ENCODE data around the gene BACE1-AS.
A peak's percentile ranks its signal among the peaks of the same experiment; 100 is the strongest.

BACE1-AS gene

DNA sequence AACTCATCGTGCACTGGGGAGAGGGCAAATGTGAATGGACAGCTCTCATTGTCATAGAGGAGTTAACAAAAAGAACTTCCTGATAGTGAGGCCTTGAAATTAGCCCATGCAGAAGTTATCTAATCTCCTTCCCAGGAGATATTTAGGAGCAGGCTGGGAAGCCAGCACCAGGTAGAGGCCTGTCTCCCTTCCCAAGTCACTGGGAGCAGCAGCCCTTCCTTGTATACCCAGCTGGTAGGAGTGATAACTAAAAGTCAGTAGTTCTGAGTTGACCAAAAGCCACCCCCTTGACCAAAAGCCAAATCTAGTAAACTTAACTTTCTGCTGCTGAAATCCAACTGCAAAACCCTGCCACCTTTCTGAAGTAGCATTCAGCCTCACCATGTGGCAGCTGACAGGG is 1.4 kb upstream of the BACE1-AS start:
- no peak for DNase-seq

DNA sequence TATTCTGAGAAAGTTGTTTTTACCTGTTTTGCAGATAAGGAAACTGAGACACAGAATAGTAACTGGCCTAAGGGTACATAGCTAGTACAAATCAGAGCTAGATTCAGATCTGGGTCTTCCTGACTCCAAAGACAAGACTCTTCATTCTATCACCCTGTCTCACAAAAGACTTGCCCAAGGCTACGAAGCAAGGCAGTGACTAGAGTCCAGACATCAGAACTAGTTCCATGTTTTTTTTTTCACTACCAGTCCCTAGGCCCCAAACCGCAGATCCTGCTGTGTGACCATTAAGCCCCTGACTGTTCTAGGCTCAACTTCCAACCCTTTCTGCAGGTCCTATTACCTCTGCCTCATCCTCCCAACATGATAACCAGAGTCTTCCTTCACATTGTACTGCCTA is 1.5 kb downstream of the BACE1-AS start:
- DNase-seq = no peak

DNA sequence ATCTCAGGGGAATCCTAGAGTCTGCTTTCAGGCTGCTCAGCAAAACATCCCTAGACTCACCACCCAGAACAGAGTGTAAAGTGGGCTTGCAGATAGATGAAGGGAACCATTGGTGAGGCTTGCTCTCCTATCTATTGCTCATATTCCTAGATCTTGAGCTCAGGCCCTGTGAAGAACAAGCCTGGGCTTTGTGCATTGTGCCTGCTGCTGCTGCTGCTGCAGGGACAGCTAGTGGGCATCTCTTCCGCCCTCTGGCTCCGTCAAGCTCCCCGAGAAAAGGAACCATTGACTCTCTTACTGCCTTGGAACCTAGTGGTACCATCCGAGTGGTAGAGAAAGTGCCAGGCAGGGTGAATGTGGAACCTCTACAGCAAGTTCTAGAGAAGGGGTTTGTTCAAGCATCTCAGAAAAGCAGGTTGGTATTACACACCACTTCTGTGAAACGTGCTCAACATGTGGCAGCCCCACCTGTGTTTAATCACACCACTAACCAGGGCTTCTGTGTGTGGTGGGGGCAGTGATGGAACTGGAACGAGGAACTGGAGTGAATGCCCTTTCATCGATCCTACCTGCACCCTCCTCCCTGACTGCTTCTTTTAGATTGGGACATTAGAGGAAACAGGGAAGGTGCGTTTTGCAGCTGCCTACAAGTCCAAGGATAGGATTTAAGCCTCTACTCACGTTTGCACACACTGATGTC is 4.4 kb downstream of the BACE1-AS start:
- DNase-seq = peak in 35 of 51 donors; percentile 18 to 87 (median 63)

DNA sequence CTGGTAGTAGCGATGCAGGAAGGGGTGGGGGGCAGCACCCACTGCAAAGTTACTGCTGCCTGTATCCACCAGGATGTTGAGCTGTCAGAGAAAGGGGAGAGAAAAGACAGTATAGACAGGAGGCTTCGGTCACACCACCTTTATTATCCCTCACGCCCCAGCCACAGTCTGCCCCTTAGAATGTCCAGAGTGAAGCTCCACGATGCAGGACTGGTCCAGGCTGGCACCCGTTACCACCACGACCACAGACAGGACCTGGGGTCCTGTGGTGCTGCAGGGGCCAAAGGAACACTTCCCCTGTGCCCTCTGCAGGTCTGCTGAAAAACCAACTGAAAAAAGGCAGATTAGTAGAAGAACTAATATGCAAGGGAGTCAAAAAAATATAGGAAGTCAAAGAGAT is 5.7 kb downstream of the BACE1-AS start:
- no peak for DNase-seq

DNA sequence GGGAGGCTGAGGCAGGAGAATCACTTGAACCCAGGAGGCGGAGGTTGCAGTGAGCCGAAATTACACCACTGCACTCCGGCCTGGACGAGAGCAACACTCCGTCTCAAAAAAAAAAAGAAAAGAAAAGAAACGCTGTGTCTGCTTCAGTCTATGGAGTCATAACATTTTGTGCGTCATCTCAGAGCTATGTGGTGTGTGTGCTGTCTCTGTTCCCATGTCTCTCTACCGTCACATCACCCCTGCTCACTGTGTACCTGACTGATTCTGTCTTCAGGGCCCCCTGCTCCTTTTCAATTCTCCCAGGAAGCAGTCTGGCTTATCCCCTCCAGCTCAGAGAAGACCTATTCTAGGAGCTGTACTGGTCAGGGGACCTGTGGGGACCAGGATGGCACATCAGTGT is 7.0 kb downstream of the BACE1-AS start:
- no peak for DNase-seq

DNA sequence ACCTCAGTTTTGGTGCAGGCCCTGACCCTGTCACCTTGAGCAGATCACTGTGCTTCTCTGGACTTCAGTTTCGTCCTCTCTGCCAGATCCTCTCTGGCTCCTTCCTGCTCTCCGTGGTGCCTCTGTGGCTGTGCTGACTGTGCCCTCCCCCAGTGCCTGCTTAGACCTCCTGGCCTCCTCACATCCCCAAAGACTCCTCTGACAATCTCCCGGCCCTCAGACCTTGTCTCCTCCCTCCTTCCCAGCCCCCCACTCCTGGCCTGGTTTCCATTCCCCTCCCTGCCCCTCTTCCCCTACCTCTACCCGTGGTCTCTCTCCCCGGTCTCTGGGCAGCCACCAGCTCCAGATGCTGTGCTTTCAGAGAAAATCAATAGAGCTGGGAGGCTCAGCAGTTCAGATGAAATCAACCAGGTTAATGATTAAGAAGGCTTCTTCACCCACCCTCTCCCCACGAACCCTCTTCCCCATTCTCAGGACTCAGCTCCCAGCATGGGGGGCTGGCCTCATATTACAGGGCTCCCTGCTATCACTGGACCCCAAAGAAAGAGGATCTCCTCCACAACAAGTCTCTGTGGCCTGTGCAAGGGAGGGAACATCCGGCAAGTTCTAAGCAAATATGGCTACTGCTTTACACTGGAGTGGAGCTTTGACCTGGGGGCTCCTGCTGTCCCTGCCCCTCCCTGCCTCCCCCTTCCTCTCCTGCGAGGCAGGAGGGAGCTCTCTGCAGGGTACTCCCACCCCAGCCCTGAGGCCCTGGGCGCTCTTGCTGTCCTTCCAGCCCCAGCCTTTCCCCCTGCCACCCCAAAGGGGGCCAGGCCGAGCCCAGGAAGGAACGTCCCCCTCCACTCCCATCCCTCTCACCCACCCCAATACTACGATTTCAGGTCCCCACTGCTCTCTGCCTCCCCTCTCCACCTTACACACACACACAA is 8.5 kb downstream of the BACE1-AS start:
- no peak for DNase-seq

DNA sequence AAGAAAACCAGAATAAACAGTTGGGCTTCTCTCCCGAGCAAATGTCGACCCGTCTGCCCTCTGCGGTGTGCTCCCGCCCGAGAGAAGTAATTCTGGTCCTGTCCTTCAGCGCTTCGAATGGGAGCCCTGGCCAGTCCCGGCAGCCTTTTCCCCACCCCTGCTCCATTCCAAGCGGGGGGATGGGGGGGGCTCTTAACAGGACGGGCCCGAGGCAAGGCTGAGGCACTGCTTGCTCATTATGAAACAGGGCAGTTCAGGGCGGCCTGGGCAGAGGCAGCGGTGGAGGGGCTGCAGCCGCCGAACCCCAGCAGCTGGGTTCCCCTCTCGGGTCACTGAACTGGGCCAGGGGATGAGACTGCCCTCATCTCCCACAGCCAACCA is 9.1 kb downstream of the BACE1-AS start:
- DNase-seq = peak in 27 of 51 donors; percentile 10 to 72 (median 28)

DNA sequence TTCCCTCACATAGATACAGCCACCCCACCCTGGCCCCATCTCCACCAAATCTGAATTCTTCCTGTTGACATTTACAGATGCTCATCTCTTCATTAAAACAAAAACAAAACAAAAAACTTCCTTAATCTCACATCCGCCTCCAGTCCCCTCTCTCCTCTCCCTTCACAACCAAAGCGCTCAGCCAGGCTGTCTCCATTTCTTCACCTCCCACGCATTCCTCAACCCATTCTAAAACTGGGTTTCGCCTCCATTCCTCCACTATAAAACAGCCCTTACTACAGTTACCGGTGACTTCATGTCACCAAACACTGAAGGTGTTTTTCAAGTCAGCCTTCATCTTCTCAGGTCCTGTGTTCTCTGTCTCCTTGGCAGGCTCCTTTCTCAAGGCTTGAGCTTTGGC is 9.6 kb downstream of the BACE1-AS start:
- DNase-seq = no peak

DNA sequence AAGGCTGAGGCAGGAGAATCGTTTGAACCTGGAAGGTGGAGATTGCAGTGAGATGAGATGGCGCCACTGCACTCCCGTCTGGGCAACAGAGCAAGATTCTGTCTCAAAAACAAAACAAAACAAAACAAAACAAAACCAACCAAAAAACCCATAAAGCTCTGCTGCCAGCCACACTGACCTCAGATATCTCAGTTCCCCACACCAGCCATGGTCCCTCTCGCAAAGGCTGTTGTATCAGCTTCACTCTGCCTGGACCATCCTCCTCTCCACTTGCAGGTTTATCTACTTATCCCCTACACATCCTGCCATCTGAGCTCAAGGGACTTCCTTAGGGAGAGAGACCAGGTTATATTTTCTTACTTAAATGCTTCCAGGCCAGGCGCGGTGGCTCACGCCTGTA is 11.1 kb downstream of the BACE1-AS start:
- DNase-seq = no peak

DNA sequence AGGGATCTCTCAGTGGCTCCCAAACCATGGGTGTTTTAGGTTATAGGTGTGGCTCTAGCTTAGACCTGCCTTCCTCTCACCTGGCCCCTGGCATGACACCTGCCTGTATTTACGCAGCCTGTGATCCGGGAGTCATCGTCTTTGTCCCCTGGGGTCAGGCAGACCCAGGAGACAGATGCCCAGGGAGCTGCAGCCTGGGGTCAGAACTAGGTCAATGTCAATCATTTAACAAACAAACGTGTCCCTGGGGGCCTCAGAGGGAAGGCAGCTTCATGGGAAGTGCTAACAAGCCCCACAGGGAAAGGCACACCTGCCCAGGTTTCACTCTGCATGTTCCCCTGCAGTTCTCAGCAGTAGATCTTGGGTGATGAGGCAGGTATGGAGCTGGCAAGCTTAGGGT is 12.0 kb downstream of the BACE1-AS start:
- no peak for DNase-seq

DNA sequence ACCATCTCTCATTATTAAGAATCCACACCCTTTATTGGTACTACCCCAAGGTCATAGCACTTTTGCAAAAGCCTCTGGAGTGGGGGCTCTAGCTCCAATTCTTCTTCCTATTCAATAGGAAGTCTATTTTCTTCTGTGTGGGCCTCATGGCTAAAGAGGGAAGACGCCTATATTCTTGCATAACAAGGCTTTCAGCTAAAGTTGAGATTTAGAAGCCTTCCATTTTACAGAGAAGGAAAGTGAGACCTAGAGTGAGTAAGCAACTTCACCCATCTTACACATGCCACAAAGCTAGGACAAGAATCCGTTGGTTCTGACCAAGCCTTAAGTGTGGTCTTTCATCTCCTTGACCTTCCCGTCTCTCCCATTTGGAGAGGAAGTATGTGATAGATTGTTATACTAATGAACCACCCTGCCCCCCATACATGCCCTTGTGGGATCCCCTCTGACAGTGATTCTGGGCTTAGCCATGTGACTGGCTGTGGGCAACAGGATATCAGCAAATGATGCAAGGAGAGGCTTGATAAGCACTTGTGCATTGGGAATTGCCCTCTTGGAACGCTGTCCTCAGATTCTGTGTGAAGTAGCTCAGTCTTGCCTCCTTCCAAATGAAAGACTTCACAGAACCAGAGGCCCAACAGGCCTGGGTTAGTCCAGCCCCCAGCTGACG is 12.6 kb downstream of the BACE1-AS start:
- DNase-seq = no peak

DNA sequence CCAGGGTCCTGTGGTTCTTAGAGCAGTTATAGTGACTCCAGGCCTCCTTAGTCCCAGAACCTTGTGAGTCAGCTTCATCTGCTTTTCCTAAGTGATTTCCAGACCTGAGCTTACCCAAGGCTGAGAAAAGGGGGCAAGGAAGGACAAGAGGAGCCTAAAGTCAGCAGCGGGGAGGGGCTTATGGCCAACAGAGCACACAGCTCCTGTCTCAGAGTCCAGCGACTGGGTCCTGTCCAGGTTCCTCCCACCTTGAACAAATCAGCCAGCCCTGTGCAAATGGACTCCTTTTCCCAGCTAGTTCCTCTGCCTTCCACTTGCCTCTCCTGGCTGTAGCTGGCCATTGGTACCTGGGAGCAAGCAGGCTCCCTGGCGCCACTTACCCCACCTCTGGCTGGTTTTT is 14.0 kb downstream of the BACE1-AS start:
- no peak for DNase-seq

DNA sequence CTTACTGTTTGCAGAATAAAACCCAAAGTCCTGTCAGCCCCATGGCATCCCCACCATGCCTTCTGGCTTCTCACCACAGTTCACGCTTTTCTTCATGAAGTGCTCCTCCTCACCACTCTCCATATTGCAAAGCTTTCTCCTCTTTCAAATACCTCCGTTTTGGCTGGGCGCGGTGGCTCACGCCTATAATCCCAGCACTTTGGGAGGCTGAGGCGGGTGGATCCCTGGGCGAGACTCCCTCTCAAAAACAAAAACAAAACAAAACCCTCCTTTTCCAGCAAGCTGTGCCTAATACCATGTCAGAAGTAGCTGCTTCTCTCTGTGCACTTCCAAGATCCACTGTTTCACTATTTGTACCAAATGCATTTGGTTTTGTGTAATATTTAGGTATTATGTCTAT is 18.2 kb downstream of the BACE1-AS start:
- no peak for DNase-seq

DNA sequence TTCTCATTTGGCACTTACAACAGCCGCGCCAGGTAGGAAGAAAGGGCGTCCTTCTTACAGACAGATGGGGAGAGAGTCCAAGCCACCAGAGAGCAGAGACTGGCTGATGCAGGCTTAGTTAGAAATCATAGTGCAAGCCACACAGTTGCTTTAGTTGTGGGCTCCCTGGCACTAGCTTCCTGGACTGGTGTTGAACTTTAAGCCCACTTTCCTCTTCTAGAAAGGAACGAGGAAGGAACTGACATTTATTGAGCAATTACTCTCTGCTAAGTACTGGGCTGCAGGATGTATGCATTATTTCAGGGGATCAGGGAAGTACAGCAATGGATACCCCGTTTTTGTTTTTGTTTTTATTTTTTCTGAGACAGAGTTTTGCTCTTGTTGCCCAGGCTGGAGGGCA is 21.9 kb downstream of the BACE1-AS start:
- DNase-seq = no peak

DNA sequence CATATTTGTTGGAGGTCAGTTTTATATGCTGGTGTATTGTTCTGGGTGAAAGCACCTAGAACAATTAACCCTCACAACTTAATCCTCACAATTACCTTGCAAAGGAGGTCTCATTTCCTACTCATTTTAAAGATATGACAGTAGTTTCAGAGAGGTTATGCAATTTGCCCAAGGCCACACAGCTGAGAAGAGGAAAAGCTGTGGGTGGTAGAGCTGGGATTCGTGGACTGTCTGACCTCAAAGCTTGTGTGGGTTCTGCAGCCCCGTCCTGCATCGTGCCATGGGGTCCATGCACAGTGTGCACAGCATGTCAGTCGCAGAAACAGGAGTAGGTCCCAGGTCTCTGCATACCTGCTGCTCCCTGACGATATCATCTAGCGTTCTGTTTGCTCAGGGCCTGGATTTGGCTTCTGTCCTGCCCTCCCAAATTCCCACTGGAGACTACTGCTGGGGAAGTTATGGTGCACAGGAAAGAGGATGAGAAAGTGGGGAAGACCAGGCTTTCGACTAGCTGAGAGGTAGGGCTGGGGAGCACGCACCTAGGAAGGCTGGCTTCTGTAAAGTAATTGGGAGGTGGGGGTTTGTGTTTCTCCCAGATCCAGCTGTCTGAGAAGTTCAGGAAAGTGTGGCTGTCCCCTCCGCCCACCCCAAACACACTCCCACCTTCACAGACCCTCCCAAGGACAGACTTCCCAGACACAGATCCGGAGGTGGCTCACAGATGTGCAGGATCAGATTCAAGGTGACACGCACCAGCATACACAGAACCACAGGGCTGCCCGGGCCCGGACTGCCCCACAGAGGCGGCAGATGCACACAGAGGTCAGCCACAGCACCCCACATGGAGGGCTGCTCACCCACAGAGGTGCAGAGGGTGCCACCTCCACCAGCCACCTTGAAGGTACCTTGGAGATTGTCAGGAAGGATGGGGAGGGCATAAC is 23.0 kb downstream of the BACE1-AS start:
- DNase-seq = no peak

DNA sequence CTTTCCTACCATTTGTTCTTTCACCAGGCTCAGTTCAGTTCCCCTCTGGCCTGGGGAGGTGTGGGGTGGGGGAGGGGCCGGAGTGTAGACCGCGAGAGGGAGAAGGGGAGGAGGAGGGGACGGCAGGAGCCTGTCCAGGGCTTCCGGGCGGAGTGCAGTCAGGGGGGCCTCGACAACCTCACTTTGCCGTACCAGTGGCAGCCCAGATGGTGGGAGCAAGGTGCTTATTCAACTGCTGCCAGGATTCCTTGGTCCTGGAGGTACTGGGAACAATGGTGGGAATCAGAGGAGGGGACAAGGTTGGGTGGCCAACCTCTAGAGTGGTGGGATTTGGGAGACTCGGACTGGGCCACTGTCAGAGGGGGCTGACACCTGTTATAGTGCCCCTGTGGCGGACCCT is 23.7 kb downstream of the BACE1-AS start:
- DNase-seq = no peak

DNA sequence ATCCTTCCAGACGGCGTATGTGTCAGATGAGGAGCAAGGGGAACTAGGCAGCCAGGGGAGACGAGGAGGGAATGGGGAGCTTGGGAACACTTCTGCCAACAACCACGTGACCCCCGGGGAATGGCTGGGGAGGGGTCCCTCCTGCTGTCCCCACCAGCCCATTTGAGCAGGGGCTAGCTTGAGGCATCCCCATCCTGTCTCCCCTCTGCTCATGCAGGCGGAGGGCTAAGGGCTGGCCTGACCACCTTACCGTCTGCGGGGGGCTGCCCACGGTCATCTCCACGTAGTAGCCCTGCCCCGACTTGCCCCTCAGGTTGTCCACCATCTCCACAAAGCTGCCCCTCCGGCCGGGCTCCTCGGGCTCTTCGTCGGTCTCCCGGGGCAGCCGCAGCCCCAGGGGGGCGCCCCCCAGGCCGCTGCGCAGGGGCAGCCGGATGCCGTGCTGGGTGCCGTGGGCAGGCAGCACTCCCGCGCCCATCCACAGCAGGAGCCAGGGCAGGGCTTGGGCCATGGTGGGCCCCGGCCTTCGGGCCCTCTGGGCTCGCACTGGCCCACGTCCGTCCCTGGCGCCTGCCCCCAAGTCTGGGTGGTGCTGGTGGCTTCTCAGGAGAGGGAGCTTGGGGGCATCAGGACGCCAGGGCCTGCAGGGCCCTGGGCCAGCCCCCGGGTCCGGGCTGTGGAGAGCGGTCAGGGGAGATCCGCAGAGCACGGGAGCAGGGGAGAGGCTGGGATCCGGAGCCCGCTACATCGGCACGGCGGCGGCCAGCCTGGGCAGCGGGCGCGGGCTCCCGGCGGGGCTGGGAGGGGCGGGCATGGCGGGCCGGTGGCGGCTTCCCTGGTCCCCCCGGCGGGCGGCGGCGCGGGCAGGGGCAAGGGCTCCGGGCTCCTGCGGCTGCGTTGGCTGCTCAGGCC is 24.4 kb downstream of the BACE1-AS start:
- DNase-seq = peak in 2 of 51 donors; percentile 6 to 48

DNA sequence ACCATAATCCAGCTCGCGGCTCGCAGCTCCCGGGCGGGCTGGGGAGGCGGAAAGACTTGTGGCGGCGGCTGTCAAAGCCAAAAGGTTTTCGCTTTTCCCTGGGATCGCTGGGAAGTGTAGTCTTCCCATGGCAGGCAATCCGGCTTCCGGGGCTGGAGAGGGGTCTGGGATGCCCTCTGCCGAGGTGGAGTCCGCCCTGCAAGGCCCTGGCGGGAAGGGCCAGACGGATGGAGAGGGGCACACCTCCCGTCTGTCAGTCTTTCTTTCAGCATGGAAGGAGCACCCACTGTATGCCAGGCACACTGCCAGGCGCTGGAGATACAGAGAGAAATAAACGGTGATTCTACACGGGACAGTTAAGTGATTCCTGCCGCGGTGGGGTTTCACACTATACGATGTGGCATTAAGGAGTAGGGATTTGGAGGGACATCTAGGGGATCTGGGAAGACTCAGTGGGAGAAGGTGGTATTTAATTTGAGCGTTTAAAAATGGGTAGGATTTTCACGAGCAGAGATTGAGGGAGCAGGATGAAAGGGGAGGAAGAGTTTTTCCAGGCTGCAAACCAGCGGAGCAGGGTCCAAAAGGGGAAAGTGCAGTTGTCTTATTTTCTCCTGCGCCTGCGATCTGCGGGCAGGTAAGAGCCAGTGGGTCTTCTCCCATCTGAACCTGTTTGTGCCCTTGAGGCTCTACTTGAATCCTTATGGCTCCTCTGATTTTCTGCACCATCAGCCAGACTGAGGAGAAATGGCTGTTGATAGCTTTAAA is 25.2 kb downstream of the BACE1-AS start, which contains the start of gene BACE1:
Gene BACE1, minus strand, starts transcription at position 60 of the 765 bp plus-strand sequence. CDS start 461 bp downstream, outside the sequence.
- peak; percentile 31 to 94 (median 80) for DNase-seq

DNA sequence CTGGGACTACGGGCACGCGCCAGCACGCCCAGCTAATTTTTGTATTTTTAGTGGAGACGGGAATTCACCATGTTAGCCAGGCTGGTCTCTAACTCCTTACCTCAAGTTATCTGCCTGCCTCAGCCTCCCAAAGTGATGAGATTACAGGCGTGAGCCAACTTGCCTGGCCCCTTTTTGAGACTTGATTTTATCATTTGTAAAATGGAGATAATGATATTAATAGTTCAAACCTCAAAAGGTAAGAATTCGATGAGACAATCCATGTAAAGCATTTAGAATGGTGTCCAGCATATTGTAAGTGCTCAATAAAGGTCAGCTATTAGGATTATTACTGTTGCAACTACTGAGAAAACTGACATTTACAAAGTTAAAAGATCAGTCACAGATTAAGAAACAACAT is 27.6 kb downstream of the BACE1-AS start:
- no peak for DNase-seq

Measured in hypothalamus (tissue), 51 donors.